Vagina (tissue), 2 donors: Measurements from ENCODE around the gene CENPC. TPM values are rescaled to one million over a fixed set of nuclear protein-coding genes. Genes with fewer than 3 reads are reported as not detected.

Experiments
- DNase-seq, 2 donors: peaks; one replicate each; pipeline ENCODE4 v3.0.0-alpha.2; 2017; ENCODE audit errors: extremely low spot score in 2 of 2
- H3K27ac ChIP-seq: fragments of 200-600 bp; sonication (generic); one replicate; pipeline ENCODE4 v1.5.1; 2019
- H3K27me3 ChIP-seq: fragments of 200-600 bp; sonication (generic); one replicate; pipeline ENCODE4 v1.5.1; 2019
- H3K36me3 ChIP-seq, 2 donors: fragments of 200-600 bp; sonication (generic); one replicate each; pipeline ENCODE4 v1.5.1; 2017 to 2019
- H3K4me1 ChIP-seq: fragments of 200-600 bp; sonication (generic); one replicate; pipeline ENCODE4 v1.5.1; 2019
- H3K4me3 ChIP-seq, 2 donors: fragments of 200-600 bp; sonication (generic); 1 replicate in 1 of 2; 2 replicates in 1 of 2; pipeline ENCODE4 v1.5.1; 2016 to 2019
- H3K9me3 ChIP-seq: fragments of 200-600 bp; sonication (generic); one replicate; pipeline ENCODE4 v1.5.1; 2019
- POLR2A ChIP-seq, 2 donors: fragments of 450-650 bp; IDR thresholded peaks; one replicate each; pipeline ENCODE4 v1.6.1; 2017; ENCODE audit warnings: antibody characterized with exemption in 2 of 2, mild to moderate bottlenecking in 2 of 2, moderate library complexity in 2 of 2
- POLR2AphosphoS5 ChIP-seq, 2 donors: sonication (generic); formaldehyde crosslinking; IDR thresholded peaks; one replicate each; pipeline ENCODE4 v1.9.0; 2017; ENCODE audit warnings: antibody characterized with exemption in 2 of 2, mild to moderate bottlenecking in 2 of 2, low read depth in 1 of 2; ENCODE audit not compliant: insufficient read depth in 1 of 2
- intact Hi-C: fragments of 100-400 bp; cut with DNase I; formaldehyde crosslinking; loops from one replicate; pipeline ENCODE4 v1.15.1; 2023
- total RNA-seq: library from RNA; depleted of rRNA; stranded (reverse); fragments of >200 nt; gene quantifications from one replicate; pipeline ENCODE4 v1.2.3, GENCODE V29; 2016
- TF ChIP-seq, protein P1 (sequence below), 3 experiments: fragments of 450-650 bp in 2 of 3; fragments of 200-600 bp in 1 of 3; sonication (generic) in 1 of 3; IDR thresholded peaks; one replicate each; pipeline ENCODE4 v1.5.1; 2017 to 2019; ENCODE audit warnings: antibody characterized with exemption in 3 of 3, mild to moderate bottlenecking in 2 of 3, moderate library complexity in 2 of 3

CENPC gene
- total RNA-seq, 1 donor from 2014 or later: 24.6 TPM

DNA sequence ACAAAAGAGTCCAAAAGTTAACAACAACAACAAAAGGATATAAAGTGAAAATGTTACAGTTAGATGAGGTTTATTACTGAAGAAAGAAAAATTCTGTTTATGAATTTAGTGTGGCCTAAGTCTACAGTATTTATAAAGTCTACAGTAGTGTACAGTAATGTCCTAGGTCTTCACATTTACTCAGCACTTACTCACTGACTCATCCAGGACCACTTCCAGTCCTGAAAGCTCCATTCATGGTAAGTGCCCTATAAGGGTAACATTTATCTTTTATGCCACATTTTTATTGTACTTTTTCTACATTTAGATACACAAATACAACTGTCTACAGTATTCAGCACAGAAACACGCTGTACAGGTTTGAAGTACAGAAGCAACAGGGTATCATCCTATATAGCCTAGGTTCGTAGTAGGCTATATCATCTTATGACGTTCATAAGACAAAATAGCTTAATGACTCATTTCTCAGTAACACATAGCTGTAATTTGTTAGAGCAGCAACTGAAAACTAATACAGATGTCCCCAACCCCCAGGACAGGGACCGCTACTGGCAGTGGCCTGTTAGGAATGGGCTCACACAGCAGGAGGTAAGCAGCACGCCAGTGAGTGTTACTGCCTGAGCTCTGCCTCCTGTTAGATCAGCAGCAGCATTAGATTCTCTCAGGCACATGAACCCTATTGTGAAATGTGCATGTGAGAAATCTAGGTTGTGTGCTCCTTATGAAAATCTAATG is 61.3 kb downstream of the CENPC start:
- Histone ChIP-seq H3K4me1 (no peaks in the 10 kb centered on the region), H3K27ac (no peak overlapping the region), H3K4me3 (no peak overlapping the region), H3K27me3 (no peaks in the 10 kb centered on the region), H3K36me3 (peaks cover 0 to 16% of the 10 kb centered on the region in 2 donors), H3K9me3 (no peaks in the 10 kb centered on the region)
- intact Hi-C loops: no loop called here
- TF ChIP-seq POLR2A (IDR thresholded peaks at IDR 0.05) (no peak), POLR2AphosphoS5 (IDR thresholded peaks at IDR 0.05; ENCODE audit: insufficient read depth in 1 of 2, low read depth in 1 of 2) (no peak)
- TF ChIP-seq, protein P1, sequence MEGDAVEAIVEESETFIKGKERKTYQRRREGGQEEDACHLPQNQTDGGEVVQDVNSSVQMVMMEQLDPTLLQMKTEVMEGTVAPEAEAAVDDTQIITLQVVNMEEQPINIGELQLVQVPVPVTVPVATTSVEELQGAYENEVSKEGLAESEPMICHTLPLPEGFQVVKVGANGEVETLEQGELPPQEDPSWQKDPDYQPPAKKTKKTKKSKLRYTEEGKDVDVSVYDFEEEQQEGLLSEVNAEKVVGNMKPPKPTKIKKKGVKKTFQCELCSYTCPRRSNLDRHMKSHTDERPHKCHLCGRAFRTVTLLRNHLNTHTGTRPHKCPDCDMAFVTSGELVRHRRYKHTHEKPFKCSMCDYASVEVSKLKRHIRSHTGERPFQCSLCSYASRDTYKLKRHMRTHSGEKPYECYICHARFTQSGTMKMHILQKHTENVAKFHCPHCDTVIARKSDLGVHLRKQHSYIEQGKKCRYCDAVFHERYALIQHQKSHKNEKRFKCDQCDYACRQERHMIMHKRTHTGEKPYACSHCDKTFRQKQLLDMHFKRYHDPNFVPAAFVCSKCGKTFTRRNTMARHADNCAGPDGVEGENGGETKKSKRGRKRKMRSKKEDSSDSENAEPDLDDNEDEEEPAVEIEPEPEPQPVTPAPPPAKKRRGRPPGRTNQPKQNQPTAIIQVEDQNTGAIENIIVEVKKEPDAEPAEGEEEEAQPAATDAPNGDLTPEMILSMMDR (IDR thresholded peaks at IDR 0.05): no peak
- no peak for DNase-seq

DNA sequence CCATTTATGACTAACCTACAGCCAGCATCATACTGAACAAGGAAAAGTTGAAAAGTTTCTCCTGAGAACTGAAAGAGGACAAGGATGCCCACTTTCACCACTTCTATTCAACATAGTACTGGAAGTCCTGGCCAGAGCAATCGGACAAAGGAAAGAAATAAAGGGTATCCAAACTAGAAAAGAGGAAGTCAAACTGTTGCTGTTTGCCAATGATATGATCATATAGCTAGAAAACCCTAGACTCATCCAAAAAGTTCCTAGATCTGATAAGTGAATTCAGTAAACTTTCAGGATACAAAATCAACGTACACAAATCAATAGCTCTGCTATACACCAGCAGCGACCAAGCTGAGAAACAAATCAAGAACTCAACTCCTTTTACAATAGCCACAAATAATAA is 64.5 kb downstream of the CENPC start:
- Histone ChIP-seq H3K4me1 (no peaks in the 10 kb centered on the region), H3K27me3 (no peaks in the 10 kb centered on the region), H3K36me3 (peaks cover 0 to 37% of the 10 kb centered on the region in 2 donors), H3K27ac (no peak overlapping the region), H3K4me3 (no peak overlapping the region), H3K9me3 (no peaks in the 10 kb centered on the region)
- no peak for DNase-seq
- TF ChIP-seq, protein P1 (IDR thresholded peaks at IDR 0.05): no peak
- no peak for TF ChIP-seq POLR2A (IDR thresholded peaks at IDR 0.05)
- TF ChIP-seq POLR2AphosphoS5 (IDR thresholded peaks at IDR 0.05; ENCODE audit: insufficient read depth in 1 of 2, low read depth in 1 of 2): no peak
- intact Hi-C loops: no loop called here

DNA sequence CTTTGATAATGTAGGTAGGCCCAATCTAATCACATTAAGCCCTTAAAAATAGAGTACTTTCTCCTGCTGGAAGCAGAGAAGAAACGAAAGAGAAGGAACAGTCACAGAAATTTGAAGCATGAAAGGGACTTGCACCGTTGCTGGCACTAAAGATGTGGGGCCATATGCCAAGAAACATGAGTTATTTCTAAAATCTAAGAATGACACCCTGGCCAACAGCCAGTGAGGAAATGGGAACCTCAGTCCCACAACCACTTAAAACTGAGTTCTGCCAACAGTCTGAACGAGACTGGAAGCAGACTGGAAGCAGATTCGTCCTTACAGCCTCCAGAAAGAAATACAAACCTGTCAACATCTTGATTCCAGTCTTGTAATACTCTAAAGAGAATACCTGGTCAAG is 70.1 kb downstream of the CENPC start:
- H3K4me3 ChIP-seq: no peak overlapping the region
- H3K36me3 ChIP-seq: peaks cover 0 to 63% of the 10 kb centered on the region in 2 donors
- no peaks in the 10 kb centered on the region for H3K9me3 ChIP-seq
- no peak overlapping the region for H3K27ac ChIP-seq
- H3K4me1 ChIP-seq: no peaks in the 10 kb centered on the region
- H3K27me3 ChIP-seq: no peaks in the 10 kb centered on the region
- TF ChIP-seq, protein P1 (IDR thresholded peaks at IDR 0.05): no peak
- DNase-seq: no peak
- intact Hi-C loops: no loop called here

DNA sequence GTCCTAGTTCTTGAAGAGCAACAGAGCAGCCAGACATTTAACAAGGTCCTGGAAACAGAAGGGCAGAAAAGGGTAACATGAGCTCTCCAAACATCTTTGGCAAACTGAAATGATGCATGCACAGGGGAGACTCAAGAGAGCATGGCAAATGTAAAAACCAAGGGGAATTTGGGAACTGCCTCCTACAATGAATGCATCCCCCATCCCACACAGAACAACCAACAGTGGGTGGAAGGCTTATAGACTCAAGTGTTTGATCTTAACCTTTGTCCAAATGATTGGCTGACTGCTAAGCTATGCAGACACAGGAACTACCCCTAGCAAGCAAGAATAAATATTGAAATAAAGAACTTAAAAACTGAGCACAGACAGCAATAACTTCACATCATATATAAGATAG is 74.4 kb downstream of the CENPC start:
- Histone ChIP-seq H3K36me3 (peaks cover 0 to 53% of the 10 kb centered on the region in 2 donors), H3K4me1 (no peaks in the 10 kb centered on the region), H3K27me3 (no peaks in the 10 kb centered on the region), H3K9me3 (no peaks in the 10 kb centered on the region), H3K27ac (no peak overlapping the region), H3K4me3 (no peak overlapping the region)
- no peak for DNase-seq
- TF ChIP-seq POLR2A (IDR thresholded peaks at IDR 0.05) (no peak), POLR2AphosphoS5 (IDR thresholded peaks at IDR 0.05; ENCODE audit: insufficient read depth in 1 of 2, low read depth in 1 of 2) (no peak)
- TF ChIP-seq, protein P1 (IDR thresholded peaks at IDR 0.05): no peak
- intact Hi-C loops: no loop called here

DNA sequence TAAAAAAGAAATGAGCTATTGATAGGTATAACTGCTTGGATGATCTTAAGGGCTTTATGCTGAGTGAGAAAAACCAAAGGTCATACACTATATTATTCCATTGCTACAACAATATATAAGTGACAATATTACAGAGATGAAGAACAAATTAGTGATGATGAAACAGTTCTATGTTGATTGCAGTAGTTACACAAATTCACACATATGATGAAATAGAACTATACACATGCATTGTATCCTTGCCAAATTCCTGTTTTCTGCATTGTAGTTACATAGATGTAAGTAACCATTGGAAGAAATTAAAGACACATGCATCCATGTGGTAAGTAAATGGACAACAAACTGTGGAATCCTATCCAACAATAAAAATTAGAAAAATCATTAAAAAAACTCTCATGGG is 76.5 kb downstream of the CENPC start:
- H3K4me3 ChIP-seq: no peak overlapping the region
- peaks cover 0 to 33% of the 10 kb centered on the region in 2 donors for H3K36me3 ChIP-seq
- no peak overlapping the region for H3K27ac ChIP-seq
- no peaks in the 10 kb centered on the region for H3K27me3 ChIP-seq
- no peaks in the 10 kb centered on the region for H3K9me3 ChIP-seq
- intact Hi-C loops: no loop called here
- DNase-seq: no peak
- TF ChIP-seq POLR2AphosphoS5 (IDR thresholded peaks at IDR 0.05; ENCODE audit: insufficient read depth in 1 of 2, low read depth in 1 of 2): no peak
- TF ChIP-seq POLR2A (IDR thresholded peaks at IDR 0.05): no peak
- TF ChIP-seq, protein P1 (IDR thresholded peaks at IDR 0.05): no peak
- no peaks in the 10 kb centered on the region for H3K4me1 ChIP-seq
